Sigmoid colon (tissue), 7 donors: Measurements from ENCODE around the gene ENTREP3. TPM values are rescaled to one million over a fixed set of nuclear protein-coding genes. Genes with fewer than 3 reads are reported as not detected.
A peak's percentile ranks its signal among the peaks of the same experiment; 100 is the strongest.
"Not testable (repeated sequence)": the region's sequence is repeated elsewhere in the genome, so short reads cannot be mapped to it uniquely, and the experiment has no call there.

Experiments used
- DNase-seq: peaks from one replicate; pipeline ENCODE4 v3.0.0-alpha.2; 2019
- H3K27ac ChIP-seq, 4 donors: fragments of 200-600 bp; sonication (generic); one replicate each; pipeline ENCODE4 v1.5.1; 2016 to 2019; ENCODE audit warnings: mild to moderate bottlenecking in 1 of 4
- H3K27me3 ChIP-seq, 3 donors: fragments of 200-600 bp; sonication (generic); one replicate each; pipeline ENCODE4 v1.5.1; 2019; ENCODE audit warnings: mild to moderate bottlenecking in 1 of 3
- H3K36me3 ChIP-seq, 4 donors: fragments of 200-600 bp; sonication (generic); one replicate each; pipeline ENCODE4 v1.5.1; 2016 to 2019
- H3K4me1 ChIP-seq, 4 donors: fragments of 200-600 bp; sonication (generic); one replicate each; pipeline ENCODE4 v1.5.1; 2017 to 2019
- H3K4me3 ChIP-seq, 4 donors: fragments of 200-600 bp; sonication (generic); one replicate each; pipeline ENCODE4 v1.5.1; 2017 to 2019; ENCODE audit warnings: mild to moderate bottlenecking in 2 of 4, moderate library complexity in 1 of 4
- H3K9me3 ChIP-seq, 4 donors: fragments of 200-600 bp in 3 of 4; sonication (generic) in 3 of 4; one replicate each; pipeline versions ENCODE4 v1.5.1 to v1.6.1; 2013 to 2019
- EP300 ChIP-seq, 4 donors: sonication (generic); formaldehyde crosslinking; IDR thresholded peaks; one replicate each; pipeline ENCODE4 v1.6.1; 2017; ENCODE audit warnings: antibody characterized with exemption in 4 of 4
- POLR2A ChIP-seq, 2 donors: fragments of 450-650 bp; IDR thresholded peaks; one replicate each; pipeline ENCODE4 v1.6.1; 2016; ENCODE audit warnings: antibody characterized with exemption in 2 of 2, mild to moderate bottlenecking in 2 of 2, moderate library complexity in 2 of 2
- POLR2AphosphoS5 ChIP-seq, 4 donors: sonication (generic); formaldehyde crosslinking; IDR thresholded peaks; one replicate each; pipeline ENCODE4 v1.6.1; 2017; ENCODE audit warnings: antibody characterized with exemption in 4 of 4
- WGBS, 2 donors: extraction: QIAGEN DNeasy Blood & Tissue Kit; methylation state at CpG; one replicate each; pipeline ENCODE4 v1.1.7; 2013; 5-methylcytosine and 5-hydroxymethylcytosine counted together
- intact Hi-C: fragments of 100-400 bp; cut with DNase I; formaldehyde crosslinking; loops from one replicate; pipeline ENCODE4 v1.15.1; 2023
- polyA plus RNA-seq, 3 donors: library from polyadenylated mRNA; stranded (reverse); fragments of 200-250 nt; gene quantifications; one replicate each; pipeline ENCODE4 v1.2.3, GENCODE V29; 2013
- total RNA-seq, 4 donors: library from RNA; depleted of rRNA; stranded (reverse); fragments of >200 nt; gene quantifications; one replicate each; pipeline ENCODE4 v1.1.0, GENCODE V29; 2016
- TF ChIP-seq, protein P1 (sequence below), 4 experiments: fragments of 450-650 bp in 3 of 4; fragments of 200-600 bp in 1 of 4; IDR thresholded peaks; one replicate each; pipeline ENCODE4 v1.5.1; 2016 to 2019; ENCODE audit warnings: antibody characterized with exemption in 4 of 4, mild to moderate bottlenecking in 3 of 4, moderate library complexity in 2 of 4
- donor health status: healthy with polysubstance abuse.
- donor health status: Bipolar disorder and iron deficiency.
- donor health status: healthy.

Gene ENTREP3
- total and polyA plus RNA-seq, 7 donors, result 5.4 to 44.0 (median 15.7) TPM

DNA sequence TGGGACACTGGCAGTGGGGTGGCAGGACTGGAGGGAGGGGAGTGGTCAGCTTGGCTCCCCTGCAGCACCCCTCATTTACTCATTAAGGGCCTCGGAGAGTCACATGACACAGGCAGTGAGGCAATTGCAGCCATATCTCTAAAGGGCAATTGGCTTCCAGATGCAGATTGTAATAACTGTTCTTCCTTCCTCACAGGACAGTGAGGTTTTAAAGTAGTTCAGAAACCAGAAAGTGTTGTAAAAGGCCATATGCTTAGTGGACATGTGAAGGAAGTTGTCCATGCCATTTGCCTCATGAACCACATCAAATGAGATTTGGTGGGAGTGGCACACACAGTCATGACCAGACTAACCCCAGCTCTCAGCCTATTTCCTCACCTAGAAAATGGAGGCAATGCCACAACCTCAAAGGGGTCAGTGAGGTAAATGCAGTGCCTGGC, 35.7 kb downstream of the ENTREP3 start:
- WGBS, 2 donors, result 3 to 7% methylated on average over 1 of the region's 1 CpG
- Histone ChIP-seq H3K9me3 (no peaks in the 10 kb centered on the region), H3K27ac (peak overlapping the region in 1 of 4 donors; percentile 5), H3K4me1 (peaks cover 0 to 13% (median 10%) of the 10 kb centered on the region in 4 donors), H3K27me3 (no peaks in the 10 kb centered on the region), H3K36me3 (peaks cover 0 to 4% (median 0%) of the 10 kb centered on the region in 4 donors), H3K4me3 (peak overlapping the region in 1 of 4 donors; percentile 17)
- intact Hi-C loops, result no loop called here
- TF ChIP-seq, protein P1, sequence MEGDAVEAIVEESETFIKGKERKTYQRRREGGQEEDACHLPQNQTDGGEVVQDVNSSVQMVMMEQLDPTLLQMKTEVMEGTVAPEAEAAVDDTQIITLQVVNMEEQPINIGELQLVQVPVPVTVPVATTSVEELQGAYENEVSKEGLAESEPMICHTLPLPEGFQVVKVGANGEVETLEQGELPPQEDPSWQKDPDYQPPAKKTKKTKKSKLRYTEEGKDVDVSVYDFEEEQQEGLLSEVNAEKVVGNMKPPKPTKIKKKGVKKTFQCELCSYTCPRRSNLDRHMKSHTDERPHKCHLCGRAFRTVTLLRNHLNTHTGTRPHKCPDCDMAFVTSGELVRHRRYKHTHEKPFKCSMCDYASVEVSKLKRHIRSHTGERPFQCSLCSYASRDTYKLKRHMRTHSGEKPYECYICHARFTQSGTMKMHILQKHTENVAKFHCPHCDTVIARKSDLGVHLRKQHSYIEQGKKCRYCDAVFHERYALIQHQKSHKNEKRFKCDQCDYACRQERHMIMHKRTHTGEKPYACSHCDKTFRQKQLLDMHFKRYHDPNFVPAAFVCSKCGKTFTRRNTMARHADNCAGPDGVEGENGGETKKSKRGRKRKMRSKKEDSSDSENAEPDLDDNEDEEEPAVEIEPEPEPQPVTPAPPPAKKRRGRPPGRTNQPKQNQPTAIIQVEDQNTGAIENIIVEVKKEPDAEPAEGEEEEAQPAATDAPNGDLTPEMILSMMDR (IDR thresholded peaks at IDR 0.05), result no peak
- TF ChIP-seq EP300 (IDR thresholded peaks at IDR 0.05) (no peak), POLR2AphosphoS5 (IDR thresholded peaks at IDR 0.05) (no peak), POLR2A (IDR thresholded peaks at IDR 0.05) (no peak)
- DNase-seq, result no peak

- Histone ChIP-seq H3K27ac (peak overlapping the region in 2 of 4 donors; percentile 0 to 5), H3K27me3 (no peaks in the 10 kb centered on the region), H3K4me3 (peak overlapping the region in 2 of 4 donors; percentile 16 to 17), H3K36me3 (peaks cover 0 to 4% (median 0%) of the 10 kb centered on the region in 4 donors), H3K9me3 (no peaks in the 10 kb centered on the region), H3K4me1 (peaks cover 0 to 8% (median 5%) of the 10 kb centered on the region in 4 donors)
- no peak for DNase-seq
- 47 to 65% methylated on average over 7 of the region's 7 CpGs for WGBS, 2 donors
- intact Hi-C loops, result no loop called here
- TF ChIP-seq EP300 (IDR thresholded peaks at IDR 0.05), result no peak
- peak in 1 of 4 donors; percentile 25 for TF ChIP-seq POLR2AphosphoS5 (IDR thresholded peaks at IDR 0.05)
- no peak for TF ChIP-seq POLR2A (IDR thresholded peaks at IDR 0.05)
- TF ChIP-seq, protein P1 (IDR thresholded peaks at IDR 0.05), result no peak
These were observed 36.3 kb downstream of the ENTREP3 start for GRCh38 chr1:155218854-155219591.

- peaks cover 0 to 16% (median 0%) of the 10 kb centered on the region in 4 donors for H3K36me3 ChIP-seq
- H3K27ac ChIP-seq, H3K4me3 ChIP-seq, intact Hi-C loops, H3K27me3 ChIP-seq, H3K9me3 ChIP-seq, DNase-seq: not testable (repeated sequence)
- WGBS, 2 donors, result 79 to 87% methylated on average over 8 to 9 of the region's 10 CpGs
- H3K4me1 ChIP-seq, result peaks cover 0 to 10% (median 10%) of the 10 kb centered on the region in 4 donors
These were observed 40.6 kb downstream of the ENTREP3 start for GRCh38 chr1:155214702-155215101.

- Histone ChIP-seq H3K4me1 (peaks cover 0 to 26% (median 21%) of the 10 kb centered on the region in 4 donors), H3K36me3 (peaks cover 0 to 16% (median 0%) of the 10 kb centered on the region in 4 donors), H3K27ac (peak overlapping the region in 2 of 4 donors; percentile 14 to 26)
- DNase-seq, intact Hi-C loops, H3K9me3 ChIP-seq, H3K4me3 ChIP-seq, H3K27me3 ChIP-seq: not testable (repeated sequence)
- WGBS, 2 donors, result 83 to 84% methylated on average over 7 of the region's 7 CpGs
These were observed 43.2 kb downstream of the ENTREP3 start for GRCh38 chr1:155212051-155212440.

DNA sequence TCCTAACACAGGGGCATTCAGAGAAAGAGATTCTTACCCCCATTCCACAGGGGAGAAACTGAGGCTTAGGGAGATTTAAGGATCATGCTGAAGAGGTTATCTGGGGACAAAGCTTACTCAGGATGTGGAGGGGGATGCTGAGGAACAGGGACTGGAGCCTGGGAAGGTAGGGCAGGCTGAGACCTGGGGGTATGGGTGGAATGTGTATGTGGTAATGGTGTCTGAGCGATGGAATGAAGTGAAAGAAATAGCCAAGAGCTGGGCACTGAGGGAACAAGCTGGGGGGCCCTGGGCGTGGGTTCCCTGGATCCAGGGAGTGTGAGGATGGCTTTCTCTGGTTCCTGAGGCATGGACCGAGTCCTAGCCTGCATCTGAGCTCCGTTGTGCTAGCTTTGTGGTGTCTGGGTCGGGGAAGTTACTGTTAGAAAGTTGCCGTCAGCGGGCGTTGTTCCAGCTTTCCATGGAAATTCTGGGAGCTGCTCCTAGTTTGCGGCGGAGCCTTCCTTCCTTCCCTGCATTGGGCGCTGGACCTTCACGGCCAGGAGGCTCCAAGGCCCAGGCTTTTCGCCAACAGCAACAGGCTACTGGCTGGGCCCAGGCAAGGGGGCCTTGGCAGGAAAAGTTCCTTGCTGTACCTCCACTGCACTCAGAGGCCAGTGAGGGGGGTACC, 43.8 kb downstream of the ENTREP3 start:
- intact Hi-C loops, DNase-seq, H3K27me3 ChIP-seq, H3K4me3 ChIP-seq, H3K9me3 ChIP-seq: not testable (repeated sequence)
- H3K4me1 ChIP-seq, result peaks cover 0 to 31% (median 27%) of the 10 kb centered on the region in 4 donors
- WGBS, 2 donors, result 89 to 90% methylated on average over 13 of the region's 13 CpGs
- peaks cover 0 to 16% (median 0%) of the 10 kb centered on the region in 4 donors for H3K36me3 ChIP-seq
- peak overlapping the region in 2 of 4 donors; percentile 14 to 26 for H3K27ac ChIP-seq
